ENCODE data around the gene CD84. TPM values are rescaled to one million over a fixed set of nuclear protein-coding genes. Genes with fewer than 3 reads are reported as not detected.

CD84 gene
- total RNA-seq, 4 donors from 2014 or later: 0.10 to 1.1 (median 0.87) TPM

DNA sequence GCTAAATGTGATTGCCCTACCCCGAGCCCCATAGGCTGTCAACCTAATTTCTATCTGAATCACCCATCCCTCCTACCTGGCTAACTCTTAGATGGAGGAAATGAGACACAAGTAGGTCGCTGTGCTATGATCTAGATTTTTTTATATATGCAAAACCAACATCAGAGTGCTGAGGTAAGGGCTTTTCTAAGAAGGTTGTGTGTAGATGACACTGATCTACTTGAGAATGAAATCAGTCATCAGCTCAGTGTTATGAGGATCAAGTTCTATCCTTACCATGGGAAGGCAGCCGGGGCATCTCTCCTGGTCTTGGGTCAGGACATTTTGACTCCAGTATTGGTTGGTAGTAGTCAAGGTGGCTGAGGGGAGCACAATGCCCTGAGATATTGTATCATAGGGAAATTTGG is 43.9 kb upstream of the CD84 start:
- Histone ChIP-seq H3K27me3 (no peaks in the 10 kb centered on the region), H3K4me3 (no peak overlapping the region), H3K36me3 (no peaks in the 10 kb centered on the region), H3K4me1 (no peaks in the 10 kb centered on the region), H3K27ac (no peak overlapping the region), H3K9me3 (no peaks in the 10 kb centered on the region)
- no peak for DNase-seq
- intact Hi-C loops (cut with DNase I; ENCODE audit: low total_unique reads): no loop called here
- ATAC-seq: no peak
- TF ChIP-seq, protein P1, sequence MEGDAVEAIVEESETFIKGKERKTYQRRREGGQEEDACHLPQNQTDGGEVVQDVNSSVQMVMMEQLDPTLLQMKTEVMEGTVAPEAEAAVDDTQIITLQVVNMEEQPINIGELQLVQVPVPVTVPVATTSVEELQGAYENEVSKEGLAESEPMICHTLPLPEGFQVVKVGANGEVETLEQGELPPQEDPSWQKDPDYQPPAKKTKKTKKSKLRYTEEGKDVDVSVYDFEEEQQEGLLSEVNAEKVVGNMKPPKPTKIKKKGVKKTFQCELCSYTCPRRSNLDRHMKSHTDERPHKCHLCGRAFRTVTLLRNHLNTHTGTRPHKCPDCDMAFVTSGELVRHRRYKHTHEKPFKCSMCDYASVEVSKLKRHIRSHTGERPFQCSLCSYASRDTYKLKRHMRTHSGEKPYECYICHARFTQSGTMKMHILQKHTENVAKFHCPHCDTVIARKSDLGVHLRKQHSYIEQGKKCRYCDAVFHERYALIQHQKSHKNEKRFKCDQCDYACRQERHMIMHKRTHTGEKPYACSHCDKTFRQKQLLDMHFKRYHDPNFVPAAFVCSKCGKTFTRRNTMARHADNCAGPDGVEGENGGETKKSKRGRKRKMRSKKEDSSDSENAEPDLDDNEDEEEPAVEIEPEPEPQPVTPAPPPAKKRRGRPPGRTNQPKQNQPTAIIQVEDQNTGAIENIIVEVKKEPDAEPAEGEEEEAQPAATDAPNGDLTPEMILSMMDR (IDR thresholded peaks at IDR 0.05 in 4 of 5, conservative IDR thresholded peaks at IDR 0.05 in 1 of 5): no peak
- no peak for TF ChIP-seq POLR2A (IDR thresholded peaks at IDR 0.05)
- in situ Hi-C loops (cut with MboI; ENCODE audit: low sequenced_read_pairs in 4 of 4): no loop called here

DNA sequence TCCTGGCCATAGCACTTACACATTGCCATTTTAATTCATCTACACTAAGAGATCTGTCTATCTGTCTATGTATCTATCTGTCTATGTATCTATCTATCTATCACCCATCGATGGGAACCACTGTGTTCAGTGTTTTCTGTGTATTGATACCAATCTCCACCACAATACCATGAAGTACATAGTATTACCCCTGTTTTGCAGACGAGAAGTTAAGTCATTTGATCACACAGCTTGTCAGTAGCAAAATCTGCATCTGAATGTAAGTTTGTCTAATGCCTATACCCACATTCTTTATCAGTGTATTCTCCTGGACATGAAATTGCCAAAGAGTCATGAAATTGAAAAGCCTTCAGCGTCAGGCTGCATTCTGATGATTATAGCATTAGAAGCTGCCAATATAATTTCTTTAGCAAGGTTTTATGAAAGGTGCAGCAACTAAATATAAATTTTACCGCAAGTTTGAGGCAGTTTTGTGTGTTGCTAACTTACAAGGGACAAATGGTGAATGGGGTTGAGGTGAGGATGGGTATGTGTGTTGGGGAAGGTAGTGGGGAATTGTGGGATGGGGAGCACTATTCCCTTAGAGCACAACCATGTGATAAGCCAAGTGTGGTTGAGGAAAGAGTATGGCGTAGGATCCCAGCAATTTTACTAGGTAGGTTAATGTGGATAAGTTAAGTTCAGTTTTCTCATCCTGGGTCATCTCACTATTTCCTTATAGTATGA is 43.4 kb upstream of the CD84 start:
- H3K36me3 ChIP-seq: no peaks in the 10 kb centered on the region
- TF ChIP-seq POLR2A (IDR thresholded peaks at IDR 0.05): no peak
- TF ChIP-seq, protein P1 (IDR thresholded peaks at IDR 0.05 in 4 of 5, conservative IDR thresholded peaks at IDR 0.05 in 1 of 5): no peak
- ATAC-seq (no peak), DNase-seq (no peak)
- intact Hi-C loops (cut with DNase I; ENCODE audit: low total_unique reads) (no loop called here), in situ Hi-C loops (cut with MboI; ENCODE audit: low sequenced_read_pairs in 4 of 4) (no loop called here)
- no peaks in the 10 kb centered on the region for H3K4me1 ChIP-seq
- H3K27ac ChIP-seq: no peak overlapping the region
- H3K27me3 ChIP-seq: no peaks in the 10 kb centered on the region
- no peaks in the 10 kb centered on the region for H3K9me3 ChIP-seq
- no peak overlapping the region for H3K4me3 ChIP-seq

DNA sequence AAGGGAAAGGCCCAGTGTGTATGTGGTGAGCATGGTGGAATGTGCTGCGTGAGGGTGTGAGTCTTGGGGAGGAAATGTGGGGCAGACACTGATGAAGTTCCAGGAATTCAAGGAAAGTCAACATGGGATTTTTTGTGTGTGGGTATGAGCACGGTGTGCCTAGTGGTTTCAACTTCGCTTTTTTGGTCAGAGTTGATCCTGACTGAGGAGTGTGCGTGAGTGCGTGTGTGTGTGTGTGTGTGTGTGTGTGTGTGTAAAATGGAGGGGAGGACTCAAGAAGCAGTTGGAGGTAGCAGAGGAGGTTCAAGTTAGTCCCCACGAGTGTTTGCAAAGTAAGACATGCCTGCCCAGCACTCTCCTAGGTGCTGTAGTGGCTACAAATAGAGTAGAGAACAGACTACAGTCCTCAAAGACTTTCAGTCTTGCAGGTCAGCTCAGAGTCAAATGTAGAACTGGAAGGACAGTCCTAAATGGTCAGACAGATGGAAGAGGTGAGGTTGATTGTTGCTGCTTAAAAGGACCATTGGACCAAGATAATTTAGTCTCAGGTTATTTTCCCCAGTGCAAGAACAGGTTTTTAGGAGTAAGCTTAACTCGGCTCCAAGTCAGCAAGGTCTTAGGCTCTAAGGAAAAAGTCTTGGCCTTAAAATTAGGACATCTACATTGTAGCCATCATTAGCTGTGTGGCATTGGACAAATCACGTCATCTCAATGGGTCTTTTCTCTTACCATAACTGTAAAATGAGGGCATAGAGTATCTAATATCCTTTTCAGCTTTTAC is 42.5 kb upstream of the CD84 start:
- TF ChIP-seq POLR2A (IDR thresholded peaks at IDR 0.05): no peak
- TF ChIP-seq, protein P1 (IDR thresholded peaks at IDR 0.05 in 4 of 5, conservative IDR thresholded peaks at IDR 0.05 in 1 of 5): no peak
- Histone ChIP-seq H3K27me3 (no peaks in the 10 kb centered on the region), H3K4me1 (no peaks in the 10 kb centered on the region), H3K9me3 (no peaks in the 10 kb centered on the region), H3K4me3 (no peak overlapping the region), H3K27ac (no peak overlapping the region), H3K36me3 (no peaks in the 10 kb centered on the region)
- intact Hi-C loops (cut with DNase I; ENCODE audit: low total_unique reads): no loop called here
- DNase-seq: no peak
- ATAC-seq: no peak
- in situ Hi-C loops (cut with MboI; ENCODE audit: low sequenced_read_pairs in 4 of 4): no loop called here

DNA sequence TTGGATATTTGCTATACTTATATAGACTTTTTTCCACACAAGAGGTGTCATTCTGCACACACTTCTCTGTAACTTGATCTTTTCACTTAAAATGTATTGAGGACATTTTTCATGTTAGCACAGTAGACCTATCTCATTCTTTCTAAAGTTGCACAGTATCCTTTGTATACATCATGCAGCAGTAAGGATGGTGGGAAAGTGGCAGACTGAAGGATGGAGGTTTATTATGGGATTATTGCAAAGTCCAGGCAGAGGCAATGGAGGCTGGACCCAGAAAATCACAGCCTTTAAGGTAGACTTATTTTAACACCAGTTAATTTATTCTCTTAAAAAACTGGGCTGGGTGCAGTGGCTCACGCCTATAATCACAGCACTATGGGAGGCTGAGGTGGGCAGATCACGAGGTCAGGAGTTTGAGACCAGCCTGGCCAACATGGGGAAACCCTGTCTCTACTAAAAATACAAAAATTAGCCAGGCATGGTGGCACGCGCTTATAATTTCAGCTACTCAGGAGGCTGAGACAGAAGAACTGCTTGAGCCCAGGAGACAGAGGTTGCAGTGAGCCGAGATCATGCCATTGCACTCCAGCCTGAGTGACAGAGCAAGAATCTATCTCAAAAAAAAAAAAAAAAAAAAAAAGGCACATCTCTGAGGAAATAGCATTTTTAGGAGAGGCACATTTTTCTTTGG is 41.8 kb upstream of the CD84 start:
- Histone ChIP-seq H3K36me3 (no peaks in the 10 kb centered on the region), H3K4me1 (no peaks in the 10 kb centered on the region), H3K27ac (no peak overlapping the region), H3K9me3 (no peaks in the 10 kb centered on the region), H3K4me3 (no peak overlapping the region), H3K27me3 (no peaks in the 10 kb centered on the region)
- in situ Hi-C loops (cut with MboI; ENCODE audit: low sequenced_read_pairs in 4 of 4) (no loop called here), intact Hi-C loops (cut with DNase I; ENCODE audit: low total_unique reads) (no loop called here)
- ATAC-seq: no peak
- DNase-seq: no peak
- no peak for TF ChIP-seq POLR2A (IDR thresholded peaks at IDR 0.05)
- TF ChIP-seq, protein P1 (IDR thresholded peaks at IDR 0.05 in 4 of 5, conservative IDR thresholded peaks at IDR 0.05 in 1 of 5): no peak
